Loucy (cell line): ENCODE data around the gene CELF2.

ENCODE experiments used
- H2AFZ ChIP-seq: fragments of 200-600 bp; sonication (generic); 2 replicates; pipeline ENCODE4 v1.6.0; 2016; ENCODE audit warnings: antibody characterized with exemption, mild to moderate bottlenecking, low read length, moderate library complexity
- H3F3A ChIP-seq: fragments of 200-600 bp; 2 replicates; pipeline ENCODE4 v1.6.0; 2016; ENCODE audit warnings: antibody characterized with exemption, low read depth, mild to moderate bottlenecking
- H3K27me3 ChIP-seq: fragments of 200-600 bp; sonication (generic); 2 replicates; pipeline ENCODE4 v1.6.1; 2014; ENCODE audit warnings: low read length, mild to moderate bottlenecking; ENCODE audit not compliant: insufficient read depth, poor library complexity, severe bottlenecking
- H3K36me3 ChIP-seq: fragments of 200-600 bp; sonication (generic); 2 replicates; pipeline ENCODE4 v1.6.1; 2016; ENCODE audit warnings: low read length; ENCODE audit not compliant: insufficient read depth
- H3K4me1 ChIP-seq: fragments of 200-600 bp; sonication (generic); 2 replicates; pipeline ENCODE4 v1.5.1; 2014; ENCODE audit warnings: low read length, mild to moderate bottlenecking; ENCODE audit not compliant: insufficient read depth, poor library complexity, severe bottlenecking
- H3K4me2 ChIP-seq: fragments of 200-600 bp; sonication (generic); 2 replicates; pipeline ENCODE4 v1.6.0; 2014; ENCODE audit warnings: antibody characterized with exemption, low read length, low read depth, mild to moderate bottlenecking; ENCODE audit not compliant: poor library complexity, severe bottlenecking
- H3K4me3 ChIP-seq: fragments of 200-600 bp; sonication (generic); 2 replicates; pipeline ENCODE4 v1.5.1; 2014; ENCODE audit warnings: low read length, mild to moderate bottlenecking, mixed read lengths; ENCODE audit not compliant: poor library complexity, severe bottlenecking
- H3K79me2 ChIP-seq: fragments of 200-600 bp; sonication (generic); 2 replicates; pipeline ENCODE4 v1.6.1; 2014; ENCODE audit warnings: low read length; ENCODE audit not compliant: insufficient read depth
- H3K9ac ChIP-seq: fragments of 200-600 bp; sonication (generic); 2 replicates; pipeline ENCODE4 v1.6.0; 2014; ENCODE audit warnings: mild to moderate bottlenecking, low read depth, low read length, moderate library complexity; ENCODE audit not compliant: poor library complexity, severe bottlenecking
- H3K9me2 ChIP-seq: fragments of 200-600 bp; sonication (generic); replicated peaks from 2 replicates; pipeline ENCODE4 v1.6.1; 2016; ENCODE audit warnings: low read depth, low read length, mixed read lengths
- H3K9me3 ChIP-seq: fragments of 200-600 bp; sonication (generic); 2 replicates; pipeline ENCODE4 v1.6.1; 2014; ENCODE audit warnings: mild to moderate bottlenecking, antibody characterized with exemption, low read length, low read depth; ENCODE audit not compliant: insufficient read depth
- H4K20me1 ChIP-seq: fragments of 200-600 bp; sonication (generic); 2 replicates; pipeline ENCODE4 v1.6.0; 2014; ENCODE audit warnings: antibody characterized with exemption, low read length, mild to moderate bottlenecking; ENCODE audit not compliant: insufficient read depth, poor library complexity, severe bottlenecking
- EZH2phosphoT487 ChIP-seq: fragments of 200-600 bp; IDR thresholded peaks from 2 replicates; pipeline ENCODE4 v1.6.1; 2018; ENCODE audit warnings: antibody characterized with exemption, mild to moderate bottlenecking, moderate library complexity, borderline replicate concordance
- TF ChIP-seq, protein P1 (sequence below): fragments of 200-600 bp; sonication (generic); conservative IDR thresholded peaks from 2 replicates; pipeline ENCODE4 v1.5.1; 2014; ENCODE audit warnings: mild to moderate bottlenecking, antibody characterized with exemption, low read length

Gene CELF2

GRCh38 chr10:11240641-11241040 lies 223.0 kb downstream of the CELF2 start:
- no peaks in the 10 kb centered on the region for H3K9me3 ChIP-seq
- no peak overlapping the region for H3K4me3 ChIP-seq
- peaks cover 84% of the 10 kb centered on the region; the same call in 1 of the 2 replicates for H3K36me3 ChIP-seq
- H3K9ac ChIP-seq = no peak overlapping the region
- H3K4me1 ChIP-seq = peaks cover 20% of the 10 kb centered on the region
- peaks cover 100% of the 10 kb centered on the region for H3K79me2 ChIP-seq
- no peak overlapping the region for H3K4me2 ChIP-seq
- TF ChIP-seq EZH2phosphoT487 = no peak
- TF ChIP-seq, protein P1, sequence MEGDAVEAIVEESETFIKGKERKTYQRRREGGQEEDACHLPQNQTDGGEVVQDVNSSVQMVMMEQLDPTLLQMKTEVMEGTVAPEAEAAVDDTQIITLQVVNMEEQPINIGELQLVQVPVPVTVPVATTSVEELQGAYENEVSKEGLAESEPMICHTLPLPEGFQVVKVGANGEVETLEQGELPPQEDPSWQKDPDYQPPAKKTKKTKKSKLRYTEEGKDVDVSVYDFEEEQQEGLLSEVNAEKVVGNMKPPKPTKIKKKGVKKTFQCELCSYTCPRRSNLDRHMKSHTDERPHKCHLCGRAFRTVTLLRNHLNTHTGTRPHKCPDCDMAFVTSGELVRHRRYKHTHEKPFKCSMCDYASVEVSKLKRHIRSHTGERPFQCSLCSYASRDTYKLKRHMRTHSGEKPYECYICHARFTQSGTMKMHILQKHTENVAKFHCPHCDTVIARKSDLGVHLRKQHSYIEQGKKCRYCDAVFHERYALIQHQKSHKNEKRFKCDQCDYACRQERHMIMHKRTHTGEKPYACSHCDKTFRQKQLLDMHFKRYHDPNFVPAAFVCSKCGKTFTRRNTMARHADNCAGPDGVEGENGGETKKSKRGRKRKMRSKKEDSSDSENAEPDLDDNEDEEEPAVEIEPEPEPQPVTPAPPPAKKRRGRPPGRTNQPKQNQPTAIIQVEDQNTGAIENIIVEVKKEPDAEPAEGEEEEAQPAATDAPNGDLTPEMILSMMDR = no peak
- H4K20me1 ChIP-seq = peaks cover 91% of the 10 kb centered on the region
- peaks cover 8% of the 10 kb centered on the region; the same call in 1 of the 2 replicates for H3F3A ChIP-seq
- H3K27me3 ChIP-seq = no peaks in the 10 kb centered on the region
- H2AFZ ChIP-seq = no peak overlapping the region
- no peaks in the 10 kb centered on the region for H3K9me2 ChIP-seq

GRCh38 chr10:11242443-11243387 lies 225.0 kb downstream of the CELF2 start:
- TF ChIP-seq, protein P1 = no peak
- no peak for TF ChIP-seq EZH2phosphoT487
- Histone ChIP-seq H2AFZ (no peak overlapping the region), H3K4me3 (no peak overlapping the region), H3K9me2 (no peaks in the 10 kb centered on the region), H4K20me1 (peaks cover 84% of the 10 kb centered on the region), H3K4me1 (peaks cover 7% of the 10 kb centered on the region), H3K36me3 (peaks cover 94% of the 10 kb centered on the region; the same call in 1 of the 2 replicates), H3K9me3 (no peaks in the 10 kb centered on the region), H3K9ac (no peak overlapping the region), H3K4me2 (no peak overlapping the region), H3K27me3 (no peaks in the 10 kb centered on the region), H3K79me2 (peaks cover 100% of the 10 kb centered on the region), H3F3A (peaks cover 4% of the 10 kb centered on the region; the same call in 1 of the 2 replicates)

DNA sequence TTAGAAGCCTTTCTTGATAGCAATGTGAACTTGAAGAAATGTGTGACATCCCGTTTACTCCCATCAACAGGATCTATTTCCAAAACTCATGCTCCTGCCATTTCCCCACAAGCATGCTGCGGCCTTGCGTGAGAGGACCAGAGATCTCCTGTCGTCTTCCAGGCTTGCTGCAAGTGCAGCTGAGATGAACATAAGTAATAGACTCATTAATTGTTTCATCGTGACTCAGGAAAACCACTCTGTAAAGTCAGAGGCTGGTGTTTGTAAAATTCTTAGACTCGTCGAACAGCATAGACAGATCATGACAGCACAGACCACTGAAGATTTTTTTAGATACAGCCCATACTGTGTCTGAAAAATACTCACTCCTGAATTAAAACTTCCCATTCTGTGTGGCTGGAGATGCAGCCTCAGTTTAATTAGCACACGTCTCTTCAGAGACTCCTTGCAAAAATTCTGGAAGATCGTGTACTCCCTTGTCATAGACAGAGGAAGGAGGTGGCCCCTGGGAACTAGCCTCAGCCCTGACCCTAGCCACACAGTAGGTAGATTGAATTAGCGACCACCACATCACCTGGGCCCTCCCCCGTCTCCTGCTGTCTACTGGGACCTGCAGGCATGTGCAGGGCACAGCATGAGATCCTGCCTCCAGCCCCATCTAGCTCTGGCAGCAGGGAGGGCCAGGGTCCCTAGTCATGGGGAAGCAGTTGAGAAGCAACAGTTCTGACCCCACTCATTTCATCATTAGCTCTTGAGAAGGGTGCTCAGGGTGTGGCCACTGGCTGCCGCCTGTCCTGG lies 226.0 kb downstream of the CELF2 start:
- Histone ChIP-seq H3F3A (no peaks in the 10 kb centered on the region), H3K9me2 (no peaks in the 10 kb centered on the region), H3K36me3 (peaks cover 93% of the 10 kb centered on the region; the same call in 1 of the 2 replicates), H3K27me3 (no peaks in the 10 kb centered on the region), H3K4me3 (no peak overlapping the region), H3K79me2 (peaks cover 100% of the 10 kb centered on the region), H2AFZ (no peak overlapping the region), H3K4me2 (no peak overlapping the region), H3K9me3 (no peaks in the 10 kb centered on the region), H3K9ac (no peak overlapping the region), H4K20me1 (peaks cover 83% of the 10 kb centered on the region), H3K4me1 (peaks cover 7% of the 10 kb centered on the region)
- no peak for TF ChIP-seq EZH2phosphoT487
- TF ChIP-seq, protein P1 = no peak
